Keratinocyte (primary cell): ENCODE results near the gene TBXAS1. TPM values are rescaled to one million over a fixed set of nuclear protein-coding genes. Genes with fewer than 3 reads are reported as not detected.

Source experiments
- DNase-seq: peaks from one replicate; pipeline ENCODE4 v3.0.0-alpha.2; 2011; ENCODE audit warnings: low read depth, missing footprints, low spot score
- FAIRE-seq: peaks from 2 replicates; lab custom pipeline; 2011; peaks lifted over from hg19 to GRCh38; lab: Jason Lieb, UNC
- H2AFZ ChIP-seq: 2 replicates; pipeline ENCODE4 v1.6.0; 2012; ENCODE audit warnings: low read length, control low read depth, inconsistent platforms; ENCODE audit not compliant: control insufficient read depth
- H3K27ac ChIP-seq: 2 replicates; pipeline ENCODE4 v1.5.1; 2011; ENCODE audit warnings: low read length; ENCODE audit not compliant: control insufficient read depth, insufficient read depth
- H3K27me3 ChIP-seq: 3 replicates; pipeline ENCODE4 v1.6.0; 2011; ENCODE audit warnings: low read length; ENCODE audit not compliant: control insufficient read depth, insufficient read depth; ENCODE audit errors: extremely low read depth
- H3K36me3 ChIP-seq, 2 experiments: 2 replicates in 1 of 2; 3 replicates in 1 of 2; pipeline ENCODE4 v1.5.1; 2011; ENCODE audit warnings: low read length in 2 of 2, mild to moderate bottlenecking in 1 of 2; ENCODE audit not compliant: control insufficient read depth in 2 of 2, insufficient read depth in 2 of 2; ENCODE audit errors: extremely low read depth in 1 of 2
- H3K4me1 ChIP-seq: 3 replicates; pipeline ENCODE4 v1.5.1; 2011; ENCODE audit warnings: low read length; ENCODE audit not compliant: control insufficient read depth, insufficient read depth; ENCODE audit errors: extremely low read depth
- H3K4me2 ChIP-seq: 3 replicates; pipeline ENCODE4 v1.6.0; 2011; ENCODE audit warnings: low read depth, low read length; ENCODE audit not compliant: control insufficient read depth, insufficient read depth; ENCODE audit errors: extremely low read depth
- H3K4me3 ChIP-seq, 3 experiments: fragments of 200-600 bp in 1 of 3; sonication (generic) in 1 of 3; 2 replicates in 2 of 3; 3 replicates in 1 of 3; pipeline ENCODE4 v1.5.1; 2011 to 2016; ENCODE audit warnings: low read length in 3 of 3, mild to moderate bottlenecking in 3 of 3, control low read depth in 2 of 3, inconsistent platforms in 1 of 3, low read depth in 1 of 3, mixed read lengths in 1 of 3, mixed run types in 1 of 3, moderate library complexity in 1 of 3; ENCODE audit not compliant: control insufficient read depth in 2 of 3, insufficient read depth in 2 of 3; ENCODE audit errors: extremely low read depth in 1 of 3
- H3K79me2 ChIP-seq: 2 replicates; pipeline ENCODE4 v1.6.0; 2012; ENCODE audit warnings: low read length; ENCODE audit not compliant: control insufficient read depth, insufficient read depth
- H3K9ac ChIP-seq: 3 replicates; pipeline ENCODE4 v1.6.0; 2011; ENCODE audit warnings: low read length; ENCODE audit not compliant: control insufficient read depth, insufficient read depth; ENCODE audit errors: extremely low read depth
- H3K9me1 ChIP-seq: 3 replicates; pipeline ENCODE4 v1.6.0; 2011; ENCODE audit warnings: low read length; ENCODE audit not compliant: control insufficient read depth, insufficient read depth; ENCODE audit errors: extremely low read depth
- H3K9me3 ChIP-seq: 2 replicates; pipeline ENCODE4 v1.5.1; 2012; ENCODE audit warnings: low read depth, low read length; ENCODE audit not compliant: control insufficient read depth
- H4K20me1 ChIP-seq: 3 replicates; pipeline ENCODE4 v1.6.0; 2011; ENCODE audit warnings: low read length; ENCODE audit not compliant: control insufficient read depth, insufficient read depth; ENCODE audit errors: extremely low read depth
- EZH2 ChIP-seq: IDR thresholded peaks from one replicate; pipeline ENCODE4 v1.6.1; 2012; ENCODE audit warnings: inconsistent platforms, mild to moderate bottlenecking, low read length, moderate library complexity
- dilution Hi-C: fragments of 300-500 bp; cut with MboI; formaldehyde crosslinking; loops from one replicate; pipeline ENCODE4 v1.7.0; 2020; ENCODE audit warnings: low sequenced_read_pairs; ENCODE audit not compliant: extremely low pct_ligation_motif_present
- polyA plus RNA-seq, 5 experiments: library from polyadenylated mRNA; depleted of rRNA in 3 of 5; stranded (reverse) in 3 of 5; stranded (forward) in 1 of 5; unstranded in 1 of 5; fragments of >200 nt; gene quantifications; 1 replicate in 1 of 5; 2 replicates in 3 of 5; 3 replicates in 1 of 5; pipeline versions ENCODE4 v1.2.1 to v1.2.3, GENCODE V29; 2011 to 2012; ENCODE audit warnings: missing spikeins in 2 of 5, low read depth in 1 of 5, low replicate concordance in 1 of 5
- TF ChIP-seq, protein P1 (sequence below), 3 experiments: IDR thresholded peaks in 1 of 3; conservative IDR thresholded peaks in 1 of 3; optimal IDR thresholded peaks in 1 of 3; 2 replicates in 2 of 3; 3 replicates in 1 of 3; pipeline versions ENCODE3 to v1.5.1; 2011; ENCODE audit warnings: low read length in 3 of 3, mild to moderate bottlenecking in 3 of 3, moderate library complexity in 2 of 3, control low read depth in 1 of 3, inconsistent platforms in 1 of 3; ENCODE audit not compliant: insufficient read depth in 2 of 3; ENCODE audit errors: extremely low read depth in 1 of 3

TBXAS1 gene
- polyA plus RNA-seq, 1 donor (not counting 4 experiments of a cell fraction or from before 2014, with no cell fraction given), result 2.9 TPM

DNA sequence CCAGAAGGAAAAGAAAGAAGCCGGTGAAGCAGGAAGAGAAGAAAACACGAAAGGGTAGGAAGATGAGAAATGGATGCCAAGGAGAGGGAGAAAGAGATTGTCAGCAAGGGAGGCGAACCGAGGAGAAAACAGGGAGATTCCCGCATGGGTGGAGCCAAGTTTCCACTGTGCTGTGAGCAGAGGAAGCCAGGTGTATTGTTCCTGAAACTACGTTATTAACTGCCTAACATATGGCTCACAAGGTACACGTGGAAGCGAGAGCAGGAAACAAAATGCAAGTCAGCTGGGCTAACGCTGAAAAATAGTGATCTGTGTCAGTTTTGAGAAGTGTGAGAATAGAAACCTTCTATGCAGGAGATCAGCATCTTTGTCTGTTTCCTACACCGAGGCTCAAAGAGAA, 30.8 kb upstream of the TBXAS1 start:
- TF ChIP-seq EZH2, result no peak
- TF ChIP-seq, protein P1, sequence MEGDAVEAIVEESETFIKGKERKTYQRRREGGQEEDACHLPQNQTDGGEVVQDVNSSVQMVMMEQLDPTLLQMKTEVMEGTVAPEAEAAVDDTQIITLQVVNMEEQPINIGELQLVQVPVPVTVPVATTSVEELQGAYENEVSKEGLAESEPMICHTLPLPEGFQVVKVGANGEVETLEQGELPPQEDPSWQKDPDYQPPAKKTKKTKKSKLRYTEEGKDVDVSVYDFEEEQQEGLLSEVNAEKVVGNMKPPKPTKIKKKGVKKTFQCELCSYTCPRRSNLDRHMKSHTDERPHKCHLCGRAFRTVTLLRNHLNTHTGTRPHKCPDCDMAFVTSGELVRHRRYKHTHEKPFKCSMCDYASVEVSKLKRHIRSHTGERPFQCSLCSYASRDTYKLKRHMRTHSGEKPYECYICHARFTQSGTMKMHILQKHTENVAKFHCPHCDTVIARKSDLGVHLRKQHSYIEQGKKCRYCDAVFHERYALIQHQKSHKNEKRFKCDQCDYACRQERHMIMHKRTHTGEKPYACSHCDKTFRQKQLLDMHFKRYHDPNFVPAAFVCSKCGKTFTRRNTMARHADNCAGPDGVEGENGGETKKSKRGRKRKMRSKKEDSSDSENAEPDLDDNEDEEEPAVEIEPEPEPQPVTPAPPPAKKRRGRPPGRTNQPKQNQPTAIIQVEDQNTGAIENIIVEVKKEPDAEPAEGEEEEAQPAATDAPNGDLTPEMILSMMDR (optimal IDR thresholded peaks at IDR 0.05 in 1 of 3, IDR thresholded peaks at IDR 0.05 in 1 of 3, conservative IDR thresholded peaks at IDR 0.05 in 1 of 3; ENCODE audit: extremely low read depth in 1 of 3, insufficient read depth in 2 of 3, low read length in 3 of 3), result no peak
- Histone ChIP-seq H3K27me3 (no peaks in the 10 kb centered on the region), H3K36me3 (no peaks in the 10 kb centered on the region), H3K79me2 (no peaks in the 10 kb centered on the region), H4K20me1 (no peaks in the 10 kb centered on the region), H3K4me2 (peak overlapping the region; percentile 45), H2AFZ (peak overlapping the region; percentile 61), H3K4me1 (peaks cover 10% of the 10 kb centered on the region), H3K4me3 (no peak overlapping the region), H3K27ac (peak overlapping the region; percentile 3), H3K9me1 (no peaks in the 10 kb centered on the region), H3K9me3 (no peaks in the 10 kb centered on the region), H3K9ac (peak overlapping the region; percentile 2)
- dilution Hi-C loops, result no loop called here
- peak; percentile 64 for FAIRE-seq
- no peak for DNase-seq

DNA sequence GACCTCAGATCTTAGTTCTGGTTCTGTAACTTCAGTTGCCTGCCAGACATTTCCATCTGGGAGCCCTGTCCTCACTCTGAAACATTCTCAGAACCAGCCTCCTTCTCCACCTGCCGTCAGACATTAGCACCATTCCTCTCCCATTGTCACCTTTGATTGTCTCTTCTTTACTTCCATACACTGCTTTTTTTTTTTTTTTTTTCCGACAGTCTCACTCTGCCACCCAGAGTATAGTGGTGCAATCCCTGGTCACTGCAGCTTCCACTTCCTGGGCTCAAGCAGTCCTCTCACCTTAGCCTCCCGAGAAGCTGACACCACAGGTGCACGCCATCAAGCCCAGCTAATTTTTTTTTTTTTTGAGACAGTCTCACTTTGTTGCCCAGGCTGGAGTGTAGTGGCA, 30.2 kb upstream of the TBXAS1 start:
- H3K4me1 ChIP-seq, result peaks cover 10% of the 10 kb centered on the region
- no peak for FAIRE-seq

More for the DNA sequence above, 30.2 kb upstream of the TBXAS1 start:
- dilution Hi-C loops, result no loop called here
- Histone ChIP-seq H3K9me3 (peaks cover 2% of the 10 kb centered on the region), H2AFZ (no peak overlapping the region), H3K27ac (no peak overlapping the region), H3K27me3 (no peaks in the 10 kb centered on the region), H3K4me3 (no peak overlapping the region), H3K9ac (no peak overlapping the region), H4K20me1 (no peaks in the 10 kb centered on the region), H3K36me3 (no peaks in the 10 kb centered on the region), H3K9me1 (no peaks in the 10 kb centered on the region), H3K4me2 (no peak overlapping the region), H3K79me2 (no peaks in the 10 kb centered on the region)
- no peak for DNase-seq
- TF ChIP-seq EZH2, result no peak
- TF ChIP-seq, protein P1 (optimal IDR thresholded peaks at IDR 0.05 in 1 of 3, IDR thresholded peaks at IDR 0.05 in 1 of 3, conservative IDR thresholded peaks at IDR 0.05 in 1 of 3; ENCODE audit: extremely low read depth in 1 of 3, insufficient read depth in 2 of 3, low read length in 3 of 3), result no peak
